GM23338 (cell line): ENCODE results near the gene SERPINE2.

ENCODE experiments used
- CREB1 ChIP-seq: fragments of 250-450 bp; sonication (Bioruptor Pico); IDR thresholded peaks from 2 replicates; pipeline ENCODE4 v1.5.0; 2020; ENCODE audit warnings: low read depth, mild to moderate bottlenecking, moderate library complexity
- ETS1 ChIP-seq: IDR thresholded peaks from 2 replicates; pipeline ENCODE4 v1.6.1; 2016; ENCODE audit warnings: antibody characterized with exemption
- EZH2 ChIP-seq: fragments of 200-600 bp; sonication (generic); IDR thresholded peaks from one replicate; pipeline ENCODE4 v1.8.0; 2017; ENCODE audit warnings: antibody characterized with exemption, mild to moderate bottlenecking, low read depth; ENCODE audit not compliant: unreplicated experiment
- EZH2phosphoT487 ChIP-seq: fragments of 200-600 bp; sonication (generic); IDR thresholded peaks from one replicate; pipeline ENCODE4 v1.8.1; 2018; ENCODE audit warnings: antibody characterized with exemption; ENCODE audit not compliant: unreplicated experiment
- JUNB ChIP-seq: IDR thresholded peaks from one replicate; pipeline ENCODE4 v1.6.1; 2016; ENCODE audit warnings: antibody characterized with exemption; ENCODE audit not compliant: unreplicated experiment
- NANOG ChIP-seq: IDR thresholded peaks from 2 replicates; pipeline ENCODE4 v1.6.1; 2016; ENCODE audit warnings: antibody characterized with exemption, borderline replicate concordance
- POLR2AphosphoS5 ChIP-seq: IDR thresholded peaks from 2 replicates; pipeline ENCODE4 v1.6.1; 2016; ENCODE audit warnings: antibody characterized with exemption, low read depth
- REST ChIP-seq: IDR thresholded peaks from one replicate; pipeline ENCODE4 v1.6.1; 2018; ENCODE audit warnings: antibody characterized with exemption; ENCODE audit not compliant: unreplicated experiment
- STAT1 ChIP-seq: IDR thresholded peaks from one replicate; pipeline ENCODE4 v1.6.1; 2016; ENCODE audit warnings: antibody characterized with exemption; ENCODE audit not compliant: unreplicated experiment
- ZNF114 ChIP-seq: fragments of 250-450 bp; sonication (Bioruptor Pico); IDR thresholded peaks from 2 replicates; pipeline ENCODE4 v1.5.0; 2020; ENCODE audit warnings: mild to moderate bottlenecking, moderate library complexity
- ZNF331 ChIP-seq: fragments of 250-450 bp; sonication (Bioruptor Pico); IDR thresholded peaks from 2 replicates; pipeline ENCODE4 v1.5.0; 2020; ENCODE audit warnings: low read depth, mild to moderate bottlenecking, moderate library complexity
- ZNF462 ChIP-seq: fragments of 250-450 bp; sonication (Bioruptor Pico); IDR thresholded peaks from 2 replicates; pipeline ENCODE4 v1.5.0; 2020; ENCODE audit warnings: mild to moderate bottlenecking, moderate library complexity
- TF ChIP-seq, protein P1 (sequence below), 2 experiments: fragments of 200-600 bp in 1 of 2; sonication (generic) in 1 of 2; conservative IDR thresholded peaks; 2 replicates each; pipeline versions ENCODE4 v1.5.1 to v1.6.1; 2016 to 2017; ENCODE audit warnings: antibody characterized with exemption in 2 of 2, low read depth in 2 of 2, mild to moderate bottlenecking in 2 of 2, moderate library complexity in 1 of 2

DNA sequence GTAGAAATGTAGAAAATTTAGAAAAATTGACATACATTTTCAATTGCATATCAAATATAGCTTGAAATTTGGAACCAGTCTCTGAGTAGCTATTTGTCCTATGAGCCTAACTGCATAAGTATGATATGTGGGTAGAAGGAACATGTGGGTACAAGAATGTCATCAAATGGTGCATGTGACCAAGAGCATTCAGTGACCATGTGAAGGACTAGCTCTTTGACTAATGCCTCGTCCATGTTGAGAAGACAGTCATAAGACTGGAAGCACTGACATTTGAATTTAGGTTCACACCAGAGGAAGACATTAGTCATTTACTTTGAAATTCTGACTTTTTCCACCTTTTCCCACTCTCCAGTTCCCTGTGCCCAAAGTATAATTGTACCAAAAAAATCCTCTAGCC lies 69.2 kb downstream of the SERPINE2 start:
- TF ChIP-seq, protein P1, sequence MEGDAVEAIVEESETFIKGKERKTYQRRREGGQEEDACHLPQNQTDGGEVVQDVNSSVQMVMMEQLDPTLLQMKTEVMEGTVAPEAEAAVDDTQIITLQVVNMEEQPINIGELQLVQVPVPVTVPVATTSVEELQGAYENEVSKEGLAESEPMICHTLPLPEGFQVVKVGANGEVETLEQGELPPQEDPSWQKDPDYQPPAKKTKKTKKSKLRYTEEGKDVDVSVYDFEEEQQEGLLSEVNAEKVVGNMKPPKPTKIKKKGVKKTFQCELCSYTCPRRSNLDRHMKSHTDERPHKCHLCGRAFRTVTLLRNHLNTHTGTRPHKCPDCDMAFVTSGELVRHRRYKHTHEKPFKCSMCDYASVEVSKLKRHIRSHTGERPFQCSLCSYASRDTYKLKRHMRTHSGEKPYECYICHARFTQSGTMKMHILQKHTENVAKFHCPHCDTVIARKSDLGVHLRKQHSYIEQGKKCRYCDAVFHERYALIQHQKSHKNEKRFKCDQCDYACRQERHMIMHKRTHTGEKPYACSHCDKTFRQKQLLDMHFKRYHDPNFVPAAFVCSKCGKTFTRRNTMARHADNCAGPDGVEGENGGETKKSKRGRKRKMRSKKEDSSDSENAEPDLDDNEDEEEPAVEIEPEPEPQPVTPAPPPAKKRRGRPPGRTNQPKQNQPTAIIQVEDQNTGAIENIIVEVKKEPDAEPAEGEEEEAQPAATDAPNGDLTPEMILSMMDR (conservative IDR thresholded peaks at IDR 0.05; ENCODE audit: low read depth in 2 of 2): no peak
- TF ChIP-seq EZH2: no peak
- TF ChIP-seq CREB1 (CRISPR knock-in tag): no peak
- no peak for TF ChIP-seq POLR2AphosphoS5
- no peak for TF ChIP-seq ZNF114 (CRISPR knock-in tag)
- TF ChIP-seq REST: no peak
- TF ChIP-seq EZH2phosphoT487: no peak
- no peak for TF ChIP-seq ZNF331 (CRISPR knock-in tag)
- TF ChIP-seq STAT1: no peak
- no peak for TF ChIP-seq ETS1
- no peak for TF ChIP-seq ZNF462 (CRISPR knock-in tag)
- no peak for TF ChIP-seq JUNB
- no peak for TF ChIP-seq NANOG
